Endothelial cell of umbilical vein (primary cell): ENCODE measurements around the gene AIRE. TPM values are rescaled to one million over a fixed set of nuclear protein-coding genes. Genes with fewer than 3 reads are reported as not detected.

Experiments used
- BruUV-seq: library from RNA; stranded (reverse); fragments of 400-500 nt; replicated peaks from 2 replicates; lab custom pipeline; 2021; lab: Mats Ljungman, UMichigan
- CTCF ChIA-PET: fragments of 300-600, 350-600 bp; sonication (Branson Sonifier 250); formaldehyde crosslinking; loops from one replicate; lab custom pipeline; 2021; ENCODE audit warnings: antibody characterized with exemption, inconsistent platforms; lab: Charles Lee
- POLR2A ChIA-PET: fragments of 300-600, 350-600 bp; sonication (Branson Sonifier 250); formaldehyde crosslinking; loops from one replicate; lab custom pipeline; 2021; ENCODE audit warnings: antibody characterized with exemption, inconsistent platforms; lab: Charles Lee
- DNase-seq: peaks from one replicate; pipeline ENCODE4 v3.0.0-alpha.2; 2011; ENCODE audit warnings: low read depth, low spot score
- FAIRE-seq: peaks from 2 replicates; lab custom pipeline; 2011; peaks lifted over from hg19 to GRCh38; lab: Jason Lieb, UNC
- H2AFZ ChIP-seq: 2 replicates; pipeline ENCODE4 v1.6.0; 2012; ENCODE audit warnings: low read depth, low read length, control low read depth, inconsistent platforms
- H3K27ac ChIP-seq: 2 replicates; pipeline ENCODE4 v1.5.1; 2011; ENCODE audit warnings: low read depth, mild to moderate bottlenecking, control low read depth, low read length, moderate library complexity; ENCODE audit not compliant: insufficient read depth
- H3K27me3 ChIP-seq, 2 experiments: 2 replicates each; pipeline versions ENCODE4 v1.6.0 to v1.6.1; 2011; ENCODE audit warnings: low read length in 2 of 2, mixed read lengths in 1 of 2; ENCODE audit not compliant: control insufficient read depth in 2 of 2, insufficient read depth in 2 of 2
- H3K36me3 ChIP-seq, 2 experiments: 2 replicates in 1 of 2; 3 replicates in 1 of 2; pipeline ENCODE4 v1.5.1; 2011; ENCODE audit warnings: low read length in 2 of 2, mild to moderate bottlenecking in 1 of 2, moderate library complexity in 1 of 2; ENCODE audit not compliant: control insufficient read depth in 2 of 2, insufficient read depth in 2 of 2; ENCODE audit errors: extremely low read depth in 1 of 2
- H3K4me1 ChIP-seq: 3 replicates; pipeline ENCODE4 v1.5.1; 2011; ENCODE audit warnings: mild to moderate bottlenecking, low read length; ENCODE audit not compliant: control insufficient read depth, insufficient read depth; ENCODE audit errors: extremely low read depth
- H3K4me2 ChIP-seq: 2 replicates; pipeline ENCODE4 v1.6.1; 2011; ENCODE audit warnings: low read length, control low read depth, mixed read lengths; ENCODE audit not compliant: insufficient read depth
- H3K4me3 ChIP-seq, 3 experiments: fragments of 200-600 bp in 1 of 3; sonication (generic), shearing (Covaris generic) in 1 of 3; replicated peaks in 1 of 3; 2 replicates each; pipeline ENCODE4 v1.5.1; 2011 to 2016; ENCODE audit warnings: control low read depth in 3 of 3, low read length in 3 of 3, mild to moderate bottlenecking in 2 of 3, inconsistent platforms in 1 of 3, low read depth in 1 of 3, moderate library complexity in 1 of 3; ENCODE audit not compliant: insufficient read depth in 1 of 3
- H3K79me2 ChIP-seq: 2 replicates; pipeline ENCODE4 v1.6.0; 2012; ENCODE audit warnings: low read length, inconsistent platforms; ENCODE audit not compliant: control insufficient read depth, insufficient read depth
- H3K9ac ChIP-seq: replicated peaks from 2 replicates; pipeline ENCODE3; 2011; ENCODE audit warnings: low read length, control low read depth; ENCODE audit not compliant: insufficient read depth; ENCODE audit errors: extremely low read depth
- H3K9me1 ChIP-seq: replicated peaks from 3 replicates; pipeline ENCODE4 v1.6.0; 2011; ENCODE audit warnings: mild to moderate bottlenecking, low read length; ENCODE audit not compliant: control insufficient read depth, insufficient read depth; ENCODE audit errors: extremely low read depth
- H3K9me3 ChIP-seq: replicated peaks from 2 replicates; pipeline ENCODE4 v1.5.1; 2012; ENCODE audit warnings: low read length, inconsistent platforms; ENCODE audit not compliant: control insufficient read depth, insufficient read depth
- H4K20me1 ChIP-seq: replicated peaks from 2 replicates; pipeline ENCODE3; 2011; ENCODE audit warnings: mild to moderate bottlenecking, low read length; ENCODE audit not compliant: control insufficient read depth, insufficient read depth; ENCODE audit errors: extremely low read depth
- CTCF ChIP-seq, 2 donors: IDR thresholded peaks; 1 replicate in 1 of 2; 2 replicates in 1 of 2; pipeline ENCODE4 v1.5.1; 2011; ENCODE audit warnings: low read length in 2 of 2, mild to moderate bottlenecking in 2 of 2, moderate library complexity in 2 of 2, control low read depth in 1 of 2, inconsistent platforms in 1 of 2, low read depth in 1 of 2; ENCODE audit not compliant: insufficient read depth in 1 of 2; ENCODE audit errors: extremely low read depth in 1 of 2
- EZH2 ChIP-seq: IDR thresholded peaks from 2 replicates; pipeline ENCODE4 v1.6.1; 2012; ENCODE audit warnings: borderline replicate concordance, low read depth, mild to moderate bottlenecking, moderate library complexity, low read length, inconsistent platforms; ENCODE audit not compliant: severe bottlenecking
- FOS ChIP-seq: IDR thresholded peaks from 2 replicates; pipeline ENCODE4 v1.6.1; 2011; ENCODE audit warnings: mild to moderate bottlenecking, low read length, moderate library complexity, borderline replicate concordance; ENCODE audit not compliant: insufficient read depth
- GATA2 ChIP-seq: IDR thresholded peaks from 2 replicates; pipeline ENCODE4 v1.7.0; 2011; ENCODE audit warnings: low read depth, mild to moderate bottlenecking, moderate library complexity, mixed read lengths, low read length; ENCODE audit not compliant: insufficient read length, insufficient read depth
- JUN ChIP-seq: IDR thresholded peaks from 2 replicates; pipeline ENCODE4 v1.6.1; 2011; ENCODE audit warnings: borderline replicate concordance, low read depth; ENCODE audit not compliant: insufficient read length, insufficient read depth
- MYC ChIP-seq: IDR thresholded peaks from one replicate; pipeline ENCODE4 v1.6.1; 2011; ENCODE audit warnings: mild to moderate bottlenecking, low read depth, low read length
- POLR2A ChIP-seq: IDR thresholded peaks from 2 replicates; pipeline ENCODE4 v1.6.1; 2012; ENCODE audit warnings: low read depth, mild to moderate bottlenecking, control low read depth, low read length
- POLR2AphosphoS5 ChIP-seq: IDR thresholded peaks from 2 replicates; pipeline ENCODE4 v1.6.1; 2012; ENCODE audit warnings: low read depth, mild to moderate bottlenecking, control low read depth, low read length, moderate library complexity; ENCODE audit not compliant: insufficient read depth
- dilution Hi-C: fragments of 300-500 bp; cut with MboI; formaldehyde crosslinking; loops from one replicate; pipeline ENCODE4 v1.15.0; 2019; ENCODE audit warnings: low sequenced_read_pairs; ENCODE audit not compliant: extremely low pct_ligation_motif_present
- intact Hi-C: fragments of 100-400 bp; cut with micrococcal nuclease; formaldehyde crosslinking; loops from one replicate; pipeline ENCODE4 v1.10.0; 2022
- polyA plus RNA-seq, 4 experiments: library from polyadenylated mRNA; depleted of rRNA in 3 of 4; stranded (reverse) in 3 of 4; unstranded in 1 of 4; fragments of >200 nt; gene quantifications; 2 replicates each; pipeline versions ENCODE4 v1.2.1 to v1.2.3, GENCODE V29; 2011 to 2012; ENCODE audit warnings: missing spikeins in 1 of 4
- total RNA-seq: library from RNA; stranded (reverse); gene quantifications from 2 replicates; pipeline ENCODE4 v1.2.3, GENCODE V29; 2021
- TF ChIP-seq, protein P1 (sequence below): IDR thresholded peaks from 2 replicates; pipeline ENCODE4 v1.6.1; 2011; ENCODE audit not compliant: insufficient read depth, insufficient read length

Gene AIRE
- total and polyA plus RNA-seq, 2 donors (not counting 3 experiments of a cell fraction or from before 2014, with no cell fraction given), result 0.04 to 0.11 TPM

GRCh38 chr21:44279354-44280260 is 6.1 kb upstream of the AIRE start:
- Histone ChIP-seq H3K79me2 (no peaks in the 10 kb centered on the region), H3K36me3 (no peaks in the 10 kb centered on the region), H3K27me3 (no peaks in the 10 kb centered on the region), H3K4me2 (no peak overlapping the region), H3K9ac (no peak overlapping the region), H2AFZ (no peak overlapping the region), H3K4me3 (no peak overlapping the region), H3K9me3 (no peaks in the 10 kb centered on the region), H3K4me1 (no peaks in the 10 kb centered on the region), H3K9me1 (no peaks in the 10 kb centered on the region), H4K20me1 (no peaks in the 10 kb centered on the region), H3K27ac (no peak overlapping the region)
- DNase-seq (no peak), FAIRE-seq (no peak)
- TF ChIP-seq POLR2AphosphoS5, result no peak
- no peak for TF ChIP-seq POLR2A
- TF ChIP-seq, protein P1, sequence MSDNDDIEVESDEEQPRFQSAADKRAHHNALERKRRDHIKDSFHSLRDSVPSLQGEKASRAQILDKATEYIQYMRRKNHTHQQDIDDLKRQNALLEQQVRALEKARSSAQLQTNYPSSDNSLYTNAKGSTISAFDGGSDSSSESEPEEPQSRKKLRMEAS, result no peak
- TF ChIP-seq JUN, result no peak
- no peak for TF ChIP-seq MYC
- TF ChIP-seq FOS, result no peak
- TF ChIP-seq CTCF (IDR thresholded peaks at IDR 0.05; ENCODE audit: extremely low read depth in 1 of 2, insufficient read depth in 1 of 2, low read depth in 1 of 2, low read length in 2 of 2), result no peak
- TF ChIP-seq EZH2, result no peak
- TF ChIP-seq GATA2, result no peak
- intact Hi-C loops, result no loop called here
- BruUV-seq, result no TSS peak
- CTCF ChIA-PET, result no interaction called here
- dilution Hi-C loops, result no loop called here
- POLR2A ChIA-PET, result no interaction called here
